ENCODE measurements around the gene IL5.
"Not testable (repeated sequence)": the region's sequence is repeated elsewhere in the genome, so short reads cannot be mapped to it uniquely, and the experiment has no call there.

IL5 gene

GRCh38 chr5:132556763-132557477, 13.6 kb upstream of the IL5 start, which contains the start of gene RAD50:
Gene RAD50 (plus strand): TSS chr5:132556977. CDS start chr5:132557325, 348 bp downstream.
- Histone ChIP-seq H3K27me3 (replicated peaks; ENCODE audit: control insufficient read depth, insufficient read depth, low read length) (no peaks in the 10 kb centered on the region), H3K36me3 (ENCODE audit: control insufficient read depth, insufficient read depth, low read length) (peaks cover 2% of the 10 kb centered on the region), H3K4me3 (replicated peaks; ENCODE audit: low read depth, low read length) (peak within 1 kb of the TSS; percentile 86)
- TF ChIP-seq, protein P1, sequence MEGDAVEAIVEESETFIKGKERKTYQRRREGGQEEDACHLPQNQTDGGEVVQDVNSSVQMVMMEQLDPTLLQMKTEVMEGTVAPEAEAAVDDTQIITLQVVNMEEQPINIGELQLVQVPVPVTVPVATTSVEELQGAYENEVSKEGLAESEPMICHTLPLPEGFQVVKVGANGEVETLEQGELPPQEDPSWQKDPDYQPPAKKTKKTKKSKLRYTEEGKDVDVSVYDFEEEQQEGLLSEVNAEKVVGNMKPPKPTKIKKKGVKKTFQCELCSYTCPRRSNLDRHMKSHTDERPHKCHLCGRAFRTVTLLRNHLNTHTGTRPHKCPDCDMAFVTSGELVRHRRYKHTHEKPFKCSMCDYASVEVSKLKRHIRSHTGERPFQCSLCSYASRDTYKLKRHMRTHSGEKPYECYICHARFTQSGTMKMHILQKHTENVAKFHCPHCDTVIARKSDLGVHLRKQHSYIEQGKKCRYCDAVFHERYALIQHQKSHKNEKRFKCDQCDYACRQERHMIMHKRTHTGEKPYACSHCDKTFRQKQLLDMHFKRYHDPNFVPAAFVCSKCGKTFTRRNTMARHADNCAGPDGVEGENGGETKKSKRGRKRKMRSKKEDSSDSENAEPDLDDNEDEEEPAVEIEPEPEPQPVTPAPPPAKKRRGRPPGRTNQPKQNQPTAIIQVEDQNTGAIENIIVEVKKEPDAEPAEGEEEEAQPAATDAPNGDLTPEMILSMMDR (IDR thresholded peaks at IDR 0.05; ENCODE audit: insufficient read depth, low read length, poor library complexity, severe bottlenecking) = no peak
- peak; percentile 97 for DNase-seq (ENCODE audit: extremely low read depth, insufficient read length)

DNA sequence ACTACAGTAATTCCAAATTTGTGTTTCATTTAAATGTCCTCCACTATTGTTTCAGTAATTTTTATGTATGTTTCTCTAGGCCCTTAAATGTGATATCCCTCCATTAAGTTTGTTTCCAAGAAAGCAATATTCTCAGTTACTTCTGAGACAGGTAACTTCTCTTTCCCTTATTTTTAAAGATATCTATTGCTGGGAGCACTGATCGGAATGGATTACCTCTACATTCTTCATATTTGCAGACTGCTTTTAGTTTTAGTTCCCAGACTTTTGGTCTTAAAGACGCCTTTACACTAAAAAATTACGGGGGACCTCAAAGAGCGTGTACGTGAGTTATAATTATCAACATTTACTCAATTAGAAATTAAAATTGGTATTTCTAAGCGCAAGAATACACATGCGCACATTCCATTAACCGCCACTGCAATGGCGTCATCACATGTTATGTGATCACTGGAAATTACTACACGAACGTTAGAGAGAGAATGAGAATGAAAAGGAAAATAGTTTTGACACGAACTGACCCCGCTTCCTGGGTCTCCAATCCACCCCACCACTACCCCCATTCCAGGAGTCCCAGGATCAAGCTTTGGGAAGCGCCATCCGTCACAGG, 12.9 kb upstream of the IL5 start:
- TF ChIP-seq, protein P1 (IDR thresholded peaks at IDR 0.05; ENCODE audit: insufficient read depth, low read length, poor library complexity, severe bottlenecking) = no peak
- no peaks in the 10 kb centered on the region for H3K27me3 ChIP-seq (replicated peaks; ENCODE audit: control insufficient read depth, insufficient read depth, low read length)
- peaks cover 2% of the 10 kb centered on the region for H3K36me3 ChIP-seq (ENCODE audit: control insufficient read depth, insufficient read depth, low read length)
- DNase-seq (ENCODE audit: extremely low read depth, insufficient read length) = no peak
- H3K4me3 ChIP-seq (replicated peaks; ENCODE audit: low read depth, low read length) = peak overlapping the region; percentile 86

DNA sequence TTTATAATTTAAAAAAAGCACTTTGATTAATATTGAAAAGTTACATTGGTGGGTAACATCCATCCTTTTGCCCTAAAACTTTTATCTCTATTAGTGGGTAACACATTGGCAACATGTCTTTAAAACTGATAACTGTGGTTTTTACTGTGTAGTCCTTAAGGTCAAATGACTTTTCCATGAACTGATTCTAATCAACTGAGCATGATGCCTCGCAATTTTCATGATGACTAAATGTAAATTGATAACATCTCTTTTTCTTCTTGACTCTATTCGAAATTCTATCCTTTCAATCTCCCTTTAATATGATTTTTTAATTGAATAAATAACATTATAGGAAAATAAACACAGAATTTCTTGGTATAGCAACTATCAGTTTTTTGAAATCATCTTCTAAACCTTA, 6.3 kb upstream of the IL5 start:
- Histone ChIP-seq H3K36me3 (ENCODE audit: control insufficient read depth, insufficient read depth, low read length) (no peaks in the 10 kb centered on the region), H3K4me3 (replicated peaks; ENCODE audit: low read depth, low read length) (no peak overlapping the region), H3K27me3 (replicated peaks; ENCODE audit: control insufficient read depth, insufficient read depth, low read length) (no peaks in the 10 kb centered on the region)
- TF ChIP-seq, protein P1 (IDR thresholded peaks at IDR 0.05; ENCODE audit: insufficient read depth, low read length, poor library complexity, severe bottlenecking) = no peak
- DNase-seq (ENCODE audit: extremely low read depth, insufficient read length) = no peak

DNA sequence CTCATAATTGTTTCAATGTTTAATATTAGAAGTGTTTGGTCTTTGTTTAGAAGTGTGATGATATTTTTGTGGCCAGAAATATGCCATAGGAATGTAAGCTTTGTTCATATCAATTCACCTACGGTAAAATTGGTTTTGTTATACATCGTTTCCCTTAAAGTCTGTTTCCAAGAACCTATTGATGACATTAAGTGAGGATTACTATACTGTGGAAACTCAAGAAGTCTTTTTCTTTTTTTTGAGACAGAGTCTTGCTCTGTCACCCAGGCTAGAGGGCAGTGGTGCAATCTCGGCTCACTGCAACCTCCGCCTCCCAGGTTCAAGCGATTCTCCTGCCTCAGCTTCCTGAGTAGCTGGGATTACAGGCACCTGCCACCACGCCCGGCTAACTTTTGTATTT, 5.5 kb upstream of the IL5 start:
- not testable (repeated sequence) for DNase-seq (ENCODE audit: extremely low read depth, insufficient read length); H3K4me3 ChIP-seq (replicated peaks; ENCODE audit: low read depth, low read length); H3K36me3 ChIP-seq (ENCODE audit: control insufficient read depth, insufficient read depth, low read length); H3K27me3 ChIP-seq (replicated peaks; ENCODE audit: control insufficient read depth, insufficient read depth, low read length)

- H3K27me3 ChIP-seq (replicated peaks; ENCODE audit: control insufficient read depth, insufficient read depth, low read length) = no peaks in the 10 kb centered on the region
- H3K36me3 ChIP-seq (ENCODE audit: control insufficient read depth, insufficient read depth, low read length) = no peaks in the 10 kb centered on the region
- no peak for DNase-seq (ENCODE audit: extremely low read depth, insufficient read length)
- no peak overlapping the region for H3K4me3 ChIP-seq (replicated peaks; ENCODE audit: low read depth, low read length)
- TF ChIP-seq, protein P1 (IDR thresholded peaks at IDR 0.05; ENCODE audit: insufficient read depth, low read length, poor library complexity, severe bottlenecking) = no peak
Observed at GRCh38 chr5:132547269-132547668, 3.9 kb upstream of the IL5 start.

GRCh38 chr5:132546108-132546507, 2.8 kb upstream of the IL5 start:
- TF ChIP-seq, protein P1 (IDR thresholded peaks at IDR 0.05; ENCODE audit: insufficient read depth, low read length, poor library complexity, severe bottlenecking) = no peak
- H3K27me3 ChIP-seq (replicated peaks; ENCODE audit: control insufficient read depth, insufficient read depth, low read length) = no peaks in the 10 kb centered on the region
- no peak for DNase-seq (ENCODE audit: extremely low read depth, insufficient read length)

More at GRCh38 chr5:132546108-132546507, 2.8 kb upstream of the IL5 start:
- H3K36me3 ChIP-seq (ENCODE audit: control insufficient read depth, insufficient read depth, low read length) = no peaks in the 10 kb centered on the region
- H3K4me3 ChIP-seq (replicated peaks; ENCODE audit: low read depth, low read length) = no peak overlapping the region
